HAP-1 (cell line): ENCODE results near the gene MALRD1.

Experiments used
- DNase-seq, 2 experiments: peaks; one replicate each; pipeline ENCODE4 v3.0.0-alpha.2; 2016 to 2020; ENCODE audit warnings: low spot score in 2 of 2
- H3K27me3 ChIP-seq: fragments of 250-450 bp; sonication (Bioruptor Pico); 2 replicates; pipeline ENCODE4 v1.5.1; 2020; ENCODE audit warnings: low read depth, mild to moderate bottlenecking, moderate library complexity
- H3K36me3 ChIP-seq: fragments of 250-450 bp; sonication (Bioruptor Pico); replicated peaks from 2 replicates; pipeline ENCODE4 v1.5.1; 2020; ENCODE audit warnings: mild to moderate bottlenecking
- H3K4me1 ChIP-seq: fragments of 250-450 bp; sonication (Bioruptor Pico); 2 replicates; pipeline ENCODE4 v1.5.1; 2020; ENCODE audit warnings: mild to moderate bottlenecking
- H3K4me3 ChIP-seq: fragments of 250-450 bp; sonication (Bioruptor Pico); 2 replicates; pipeline ENCODE4 v1.5.1; 2020; ENCODE audit warnings: mild to moderate bottlenecking, moderate library complexity
- H3K9me3 ChIP-seq: fragments of 250-450 bp; sonication (Bioruptor Pico); 2 replicates; pipeline ENCODE4 v1.5.1; 2020; ENCODE audit warnings: mild to moderate bottlenecking, moderate library complexity
- in situ Hi-C: fragments of 300-500 bp; cut with MboI; formaldehyde crosslinking; loops from 3 replicates; pipeline ENCODE4 v1.14.3; 2020; ENCODE audit warnings: low sequenced_read_pairs, inconsistent platforms, mixed read lengths

Gene MALRD1

GRCh38 chr10:19659920-19660655 is 611.5 kb downstream of the MALRD1 start:
- H3K27me3 ChIP-seq: no peaks in the 10 kb centered on the region; the same call in 1 of the 2 replicates
- no peak for DNase-seq
- H3K9me3 ChIP-seq: no peaks in the 10 kb centered on the region
- no peak overlapping the region for H3K4me3 ChIP-seq
- no peaks in the 10 kb centered on the region for H3K36me3 ChIP-seq
- H3K4me1 ChIP-seq: no peaks in the 10 kb centered on the region
- in situ Hi-C loops: no loop called here

- Histone ChIP-seq H3K4me1 (no peaks in the 10 kb centered on the region), H3K27me3 (no peaks in the 10 kb centered on the region; the same call in 1 of the 2 replicates), H3K9me3 (no peaks in the 10 kb centered on the region), H3K4me3 (no peak overlapping the region), H3K36me3 (no peaks in the 10 kb centered on the region)
- DNase-seq: no peak
- in situ Hi-C loops: no loop called here
These were observed 614.7 kb downstream of the MALRD1 start for GRCh38 chr10:19663344-19663743.

DNA sequence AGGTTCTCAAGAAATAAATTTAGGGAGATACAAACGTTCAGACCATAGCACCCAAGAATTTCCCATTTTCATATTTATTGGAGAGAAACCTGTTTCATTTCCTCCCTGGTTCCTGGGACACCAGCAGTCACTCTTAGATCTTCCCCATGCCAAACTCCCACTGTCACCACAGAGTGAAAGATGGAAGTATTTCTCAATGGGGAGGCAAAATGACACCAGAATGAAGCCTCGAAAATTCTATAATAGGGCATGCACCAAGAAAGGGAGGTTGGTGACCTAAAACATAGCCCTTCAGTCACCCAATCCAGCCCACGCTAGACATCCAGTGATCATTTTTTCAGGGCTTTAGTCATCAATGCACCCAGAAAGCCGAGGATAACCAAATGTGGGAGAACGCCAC is 619.5 kb downstream of the MALRD1 start:
- no peak for DNase-seq
- in situ Hi-C loops: no loop called here
- no peaks in the 10 kb centered on the region for H3K27me3 ChIP-seq
- no peaks in the 10 kb centered on the region for H3K36me3 ChIP-seq
- no peaks in the 10 kb centered on the region for H3K4me1 ChIP-seq
- H3K9me3 ChIP-seq: no peaks in the 10 kb centered on the region
- H3K4me3 ChIP-seq: no peak overlapping the region

DNA sequence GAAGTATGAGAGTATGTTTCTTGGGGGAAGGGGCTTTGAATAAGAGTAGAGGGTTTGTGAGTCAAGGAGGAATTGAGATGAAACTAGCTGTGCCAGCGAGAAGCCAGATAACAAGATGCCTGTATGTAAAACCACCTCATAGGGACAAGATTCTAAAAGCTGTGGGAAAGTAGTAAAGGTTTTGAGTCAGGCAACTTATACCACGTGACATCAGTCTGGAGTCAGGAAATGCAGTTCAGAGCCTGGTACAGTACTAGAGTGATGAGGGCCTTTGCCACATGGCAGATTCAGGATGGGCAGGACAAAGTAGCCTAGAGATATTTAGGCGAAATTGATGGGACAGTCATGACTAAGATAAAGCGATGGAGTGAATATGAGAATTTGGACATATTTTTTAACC is 627.5 kb downstream of the MALRD1 start:
- no peaks in the 10 kb centered on the region for H3K9me3 ChIP-seq
- DNase-seq: no peak
- H3K36me3 ChIP-seq: no peaks in the 10 kb centered on the region
- no peaks in the 10 kb centered on the region for H3K27me3 ChIP-seq
- no peaks in the 10 kb centered on the region for H3K4me1 ChIP-seq
- in situ Hi-C loops: no loop called here
- H3K4me3 ChIP-seq: no peak overlapping the region

DNA sequence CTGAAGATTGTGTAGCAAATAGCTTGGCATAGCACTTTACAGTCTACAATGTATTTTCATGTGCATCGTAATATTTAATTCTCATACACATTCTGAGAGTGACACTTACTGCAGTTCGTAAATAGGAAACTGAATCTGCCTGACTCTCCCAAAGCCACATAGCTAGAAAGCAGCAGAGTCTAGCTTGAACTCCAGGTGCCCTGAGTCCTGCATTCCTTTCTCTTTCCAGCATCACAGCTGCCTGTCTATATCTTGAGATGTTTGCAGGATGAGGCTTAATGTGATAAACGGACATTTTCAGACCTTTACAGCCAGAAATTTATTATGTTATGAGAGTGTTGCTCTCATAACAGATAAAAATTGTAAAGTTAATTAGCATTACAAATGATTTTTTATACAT is 634.8 kb downstream of the MALRD1 start:
- DNase-seq: no peak
- in situ Hi-C loops: no loop called here
- Histone ChIP-seq H3K4me1 (no peaks in the 10 kb centered on the region), H3K9me3 (no peaks in the 10 kb centered on the region), H3K27me3 (no peaks in the 10 kb centered on the region), H3K4me3 (no peak overlapping the region), H3K36me3 (no peaks in the 10 kb centered on the region)

- Histone ChIP-seq H3K27me3 (no peaks in the 10 kb centered on the region), H3K9me3 (no peaks in the 10 kb centered on the region), H3K4me3 (no peak overlapping the region), H3K36me3 (no peaks in the 10 kb centered on the region), H3K4me1 (no peaks in the 10 kb centered on the region)
- no peak for DNase-seq
- in situ Hi-C loops: no loop called here
These were observed 635.4 kb downstream of the MALRD1 start for GRCh38 chr10:19683960-19684359.

DNA sequence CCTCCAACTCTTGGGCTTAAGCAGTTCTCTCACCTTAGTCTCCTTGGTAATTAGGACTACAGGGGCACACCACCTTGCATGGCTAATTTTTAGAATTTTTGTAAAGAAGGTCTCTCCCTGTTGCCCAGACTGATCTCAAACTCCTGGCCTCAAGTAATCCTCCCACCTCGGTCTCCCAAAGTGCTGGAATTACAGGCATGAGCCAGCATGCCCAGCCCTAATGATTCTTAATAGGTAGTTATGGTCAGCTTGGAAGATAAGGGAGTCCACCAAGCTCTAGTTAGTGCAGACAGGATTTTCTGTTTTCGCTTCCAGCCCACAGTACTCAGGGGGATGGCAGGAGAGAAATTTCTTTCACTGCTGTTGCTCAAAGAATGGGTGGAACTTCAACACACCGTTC is 639.7 kb downstream of the MALRD1 start:
- Histone ChIP-seq H3K27me3 (no peaks in the 10 kb centered on the region), H3K9me3 (no peaks in the 10 kb centered on the region), H3K36me3 (no peaks in the 10 kb centered on the region), H3K4me1 (no peaks in the 10 kb centered on the region), H3K4me3 (no peak overlapping the region)
- in situ Hi-C loops: no loop called here
- DNase-seq: no peak

DNA sequence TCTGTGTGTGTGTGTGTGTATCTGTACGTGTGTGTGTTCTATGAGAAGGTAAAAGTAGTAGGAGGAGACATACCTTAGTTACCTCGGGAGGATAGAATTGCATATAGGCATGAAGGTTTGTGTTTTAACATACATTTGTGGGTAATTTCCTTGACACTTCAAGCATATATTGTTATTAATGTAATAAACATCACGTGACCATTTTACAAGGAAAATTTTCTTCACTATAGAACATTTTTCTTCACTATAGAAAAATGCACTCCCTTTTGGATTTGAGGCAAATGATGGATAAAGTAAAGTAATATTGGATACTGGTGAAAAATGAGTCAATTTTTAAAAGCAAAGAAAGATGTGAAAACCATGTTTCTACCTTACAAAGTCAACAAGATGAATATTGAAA is 640.6 kb downstream of the MALRD1 start:
- no peaks in the 10 kb centered on the region for H3K4me1 ChIP-seq
- no peaks in the 10 kb centered on the region for H3K27me3 ChIP-seq
- H3K4me3 ChIP-seq: no peak overlapping the region
- DNase-seq: no peak
- no peaks in the 10 kb centered on the region for H3K36me3 ChIP-seq
- in situ Hi-C loops: no loop called here
- no peaks in the 10 kb centered on the region for H3K9me3 ChIP-seq

DNA sequence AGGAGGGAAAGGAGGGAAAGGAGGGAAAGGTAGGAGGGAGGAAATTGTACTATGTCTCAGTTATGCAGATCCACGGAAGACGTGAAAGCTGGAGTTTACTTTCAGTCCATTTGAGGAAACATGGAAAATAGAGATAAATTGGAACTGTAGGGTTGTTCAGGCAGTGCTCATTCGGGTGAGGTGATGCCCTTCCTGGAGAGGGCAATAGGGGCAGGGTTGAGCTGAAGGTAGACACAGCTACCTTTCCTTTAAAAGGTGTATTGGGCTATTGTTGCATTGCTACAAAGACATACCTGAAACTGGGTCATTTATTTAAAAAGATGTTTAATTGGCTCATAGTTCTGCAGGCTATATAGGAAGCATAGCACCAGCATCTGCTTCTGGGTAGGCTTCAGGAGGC is 650.7 kb downstream of the MALRD1 start:
- Histone ChIP-seq H3K9me3 (no peaks in the 10 kb centered on the region), H3K36me3 (no peaks in the 10 kb centered on the region), H3K27me3 (no peaks in the 10 kb centered on the region), H3K4me1 (no peaks in the 10 kb centered on the region), H3K4me3 (no peak overlapping the region)
- in situ Hi-C loops: no loop called here
- DNase-seq: no peak

GRCh38 chr10:19701427-19702052 is 652.9 kb downstream of the MALRD1 start:
- Histone ChIP-seq H3K27me3 (no peaks in the 10 kb centered on the region), H3K4me3 (no peak overlapping the region), H3K4me1 (no peaks in the 10 kb centered on the region), H3K36me3 (no peaks in the 10 kb centered on the region), H3K9me3 (no peaks in the 10 kb centered on the region)
- DNase-seq: no peak
- in situ Hi-C loops: no loop called here

DNA sequence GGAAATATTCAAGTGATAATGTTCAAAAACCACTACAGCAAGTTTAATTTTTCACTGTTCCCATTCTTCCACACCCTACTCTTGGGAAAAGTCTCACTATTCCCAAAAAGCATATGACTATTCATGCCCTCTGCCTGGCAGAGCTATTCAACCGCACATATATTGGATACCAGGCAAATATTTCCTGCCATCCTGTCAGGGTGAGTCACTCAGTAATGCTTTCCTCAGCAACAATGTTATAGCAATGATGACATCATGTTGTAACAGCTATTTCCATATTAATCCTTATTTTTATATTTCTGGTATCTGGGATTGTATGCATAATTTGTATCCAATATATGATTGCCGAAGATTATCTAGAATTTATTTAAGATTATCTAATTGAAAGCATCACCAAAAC is 653.6 kb downstream of the MALRD1 start:
- Histone ChIP-seq H3K9me3 (no peaks in the 10 kb centered on the region), H3K4me3 (no peak overlapping the region), H3K27me3 (no peaks in the 10 kb centered on the region), H3K36me3 (no peaks in the 10 kb centered on the region), H3K4me1 (no peaks in the 10 kb centered on the region)
- no peak for DNase-seq
- in situ Hi-C loops: no loop called here

DNA sequence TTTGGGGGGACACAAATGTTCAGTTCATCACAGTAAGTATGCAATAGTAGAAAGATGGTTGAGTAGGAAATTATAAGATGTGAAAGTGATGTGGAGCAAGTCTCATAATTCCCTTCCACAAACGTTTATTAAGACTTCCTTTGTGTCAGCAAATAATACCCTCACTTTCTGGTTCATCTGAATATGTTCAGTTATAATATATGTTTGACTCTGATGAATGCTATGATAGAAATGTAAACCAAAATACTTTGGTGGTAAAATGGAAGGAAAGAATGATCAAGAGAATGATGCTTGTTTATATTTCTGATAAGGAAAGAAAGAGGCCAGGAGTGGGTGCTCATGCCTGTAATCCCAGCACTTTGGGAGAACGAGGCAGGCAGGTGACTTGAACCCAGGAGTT is 655.9 kb downstream of the MALRD1 start:
- Histone ChIP-seq H3K4me1 (no peaks in the 10 kb centered on the region), H3K9me3 (no peaks in the 10 kb centered on the region), H3K4me3 (no peak overlapping the region), H3K27me3 (no peaks in the 10 kb centered on the region), H3K36me3 (no peaks in the 10 kb centered on the region)
- in situ Hi-C loops: no loop called here
- DNase-seq: no peak

DNA sequence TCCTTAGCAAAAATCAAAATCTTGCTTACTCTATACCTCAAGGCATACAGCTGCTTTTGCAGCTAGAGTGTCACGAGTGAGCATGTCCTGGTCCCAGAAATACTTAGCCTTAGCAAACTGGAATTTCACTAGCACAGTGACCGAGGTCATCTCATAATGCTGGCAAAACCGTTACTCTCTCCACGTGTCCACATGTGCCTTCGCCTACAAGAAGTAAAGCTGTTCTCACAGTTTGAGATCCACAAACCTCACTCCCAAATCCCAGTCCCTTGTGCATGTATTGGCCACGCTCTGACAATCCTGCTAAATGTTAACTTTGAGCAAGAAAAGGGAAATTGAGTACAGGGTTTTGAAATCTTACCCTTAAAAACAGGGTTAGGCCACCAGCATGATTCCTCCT is 656.6 kb downstream of the MALRD1 start:
- Histone ChIP-seq H3K27me3 (no peaks in the 10 kb centered on the region), H3K36me3 (no peaks in the 10 kb centered on the region), H3K4me3 (no peak overlapping the region), H3K9me3 (no peaks in the 10 kb centered on the region), H3K4me1 (no peaks in the 10 kb centered on the region)
- in situ Hi-C loops: no loop called here
- DNase-seq: no peak

- H3K27me3 ChIP-seq: no peaks in the 10 kb centered on the region
- H3K36me3 ChIP-seq: no peaks in the 10 kb centered on the region
- no peaks in the 10 kb centered on the region for H3K9me3 ChIP-seq
- DNase-seq: no peak
- no peaks in the 10 kb centered on the region for H3K4me1 ChIP-seq
- no peak overlapping the region for H3K4me3 ChIP-seq
- in situ Hi-C loops: no loop called here
These were observed 658.3 kb downstream of the MALRD1 start for GRCh38 chr10:19706904-19707303.

DNA sequence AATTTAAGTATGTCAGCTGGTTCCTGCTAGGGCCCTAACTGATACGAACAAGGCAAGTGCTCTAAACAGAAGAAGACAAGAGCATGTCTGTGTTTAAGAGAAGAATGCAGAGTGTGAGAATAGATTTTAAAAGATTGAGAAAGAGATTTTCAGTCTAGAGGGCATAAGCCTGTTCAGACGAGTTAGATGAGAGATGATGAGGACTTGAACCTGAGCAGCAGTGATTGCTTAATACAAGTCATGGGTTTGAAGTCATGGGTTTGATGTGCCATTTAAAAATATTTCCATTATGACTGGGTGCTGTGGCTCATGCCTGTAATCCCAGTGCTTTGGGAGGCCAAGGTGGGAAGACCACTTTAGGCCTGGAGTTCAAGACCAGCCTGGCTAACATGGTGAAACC is 658.8 kb downstream of the MALRD1 start:
- no peak for DNase-seq
- H3K36me3 ChIP-seq: no peaks in the 10 kb centered on the region
- H3K27me3 ChIP-seq: no peaks in the 10 kb centered on the region
- no peaks in the 10 kb centered on the region for H3K4me1 ChIP-seq
- no peaks in the 10 kb centered on the region for H3K9me3 ChIP-seq
- no peak overlapping the region for H3K4me3 ChIP-seq
- in situ Hi-C loops: no loop called here
